RWPE1 (cell line): ENCODE results near the gene PLD6.
"Not testable (repeated sequence)": the region's sequence is repeated elsewhere in the genome, so short reads cannot be mapped to it uniquely, and the experiment has no call there.

Experiments
- CTCF ChIA-PET: fragments of 350-600 bp; sonication (Branson Sonifier 250); formaldehyde crosslinking; extraction: SDS; loops from one replicate; lab custom pipeline; 2021; lab: Yijun Ruan, JAX
- POLR2A ChIA-PET: fragments of 400-600 bp; formaldehyde crosslinking; extraction: SDS; loops from one replicate; lab custom pipeline; 2020; ENCODE audit warnings: antibody characterized with exemption; ENCODE audit not compliant: low non-redundant PET; lab: Yijun Ruan, JAX
- DNase-seq: peaks from one replicate; pipeline ENCODE4 v3.0.0; 2012; ENCODE audit warnings: low spot score
- H3K27ac ChIP-seq: fragments of 450-650 bp; 2 replicates; pipeline ENCODE4 v1.5.1; 2017
- TF ChIP-seq, protein P1 (sequence below): fragments of 450-650 bp; conservative IDR thresholded peaks from 2 replicates; pipeline ENCODE4 v1.5.1; 2017; ENCODE audit warnings: low read depth, mild to moderate bottlenecking

The PLD6 gene

DNA sequence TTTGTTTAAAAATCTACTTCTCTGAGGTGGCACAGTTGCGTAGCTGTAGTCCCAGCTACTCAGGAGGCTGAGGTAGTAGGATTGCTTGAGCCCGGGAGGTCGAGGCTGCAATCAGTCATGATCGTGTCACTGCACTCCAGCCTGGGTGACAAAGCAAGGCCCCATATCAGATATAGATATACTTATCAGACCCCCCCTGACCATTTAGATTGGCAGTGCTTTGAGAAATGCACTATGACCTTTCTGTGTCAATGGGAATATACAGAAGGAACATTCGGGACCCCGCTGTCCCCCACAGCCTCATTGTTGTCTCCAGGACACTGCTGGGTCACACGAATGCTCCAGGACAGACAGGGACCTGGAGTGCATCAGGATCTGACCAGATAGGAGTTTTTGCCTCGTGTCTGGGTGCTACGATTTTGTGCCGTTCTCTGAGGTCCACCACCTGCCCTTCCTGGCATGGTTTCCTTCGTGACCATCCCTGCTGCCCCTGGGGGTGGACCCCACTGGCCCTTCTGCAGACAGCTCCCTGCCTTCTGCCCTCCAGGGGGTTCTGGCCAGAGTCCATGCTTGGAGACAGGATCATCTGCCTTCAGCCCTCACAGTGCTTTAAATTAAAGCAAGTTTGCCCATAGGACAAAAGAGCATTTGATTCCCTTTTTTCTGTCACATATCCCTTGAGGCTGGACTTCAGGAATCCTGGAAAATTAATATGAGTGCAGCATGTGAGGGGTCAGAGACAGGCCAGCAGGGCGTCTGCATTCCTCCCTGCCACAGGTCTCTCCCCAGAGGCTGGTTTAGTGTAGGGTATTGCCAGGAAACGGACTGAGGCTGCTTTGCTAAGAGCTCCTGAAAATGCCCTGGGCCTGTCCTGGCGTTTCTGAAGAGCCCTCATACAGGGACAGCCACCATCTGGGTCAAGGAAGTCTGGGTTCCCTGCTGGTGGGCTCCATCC, 19.3 kb downstream of the PLD6 start:
- peak overlapping the region; percentile 50 for H3K27ac ChIP-seq
- TF ChIP-seq, protein P1, sequence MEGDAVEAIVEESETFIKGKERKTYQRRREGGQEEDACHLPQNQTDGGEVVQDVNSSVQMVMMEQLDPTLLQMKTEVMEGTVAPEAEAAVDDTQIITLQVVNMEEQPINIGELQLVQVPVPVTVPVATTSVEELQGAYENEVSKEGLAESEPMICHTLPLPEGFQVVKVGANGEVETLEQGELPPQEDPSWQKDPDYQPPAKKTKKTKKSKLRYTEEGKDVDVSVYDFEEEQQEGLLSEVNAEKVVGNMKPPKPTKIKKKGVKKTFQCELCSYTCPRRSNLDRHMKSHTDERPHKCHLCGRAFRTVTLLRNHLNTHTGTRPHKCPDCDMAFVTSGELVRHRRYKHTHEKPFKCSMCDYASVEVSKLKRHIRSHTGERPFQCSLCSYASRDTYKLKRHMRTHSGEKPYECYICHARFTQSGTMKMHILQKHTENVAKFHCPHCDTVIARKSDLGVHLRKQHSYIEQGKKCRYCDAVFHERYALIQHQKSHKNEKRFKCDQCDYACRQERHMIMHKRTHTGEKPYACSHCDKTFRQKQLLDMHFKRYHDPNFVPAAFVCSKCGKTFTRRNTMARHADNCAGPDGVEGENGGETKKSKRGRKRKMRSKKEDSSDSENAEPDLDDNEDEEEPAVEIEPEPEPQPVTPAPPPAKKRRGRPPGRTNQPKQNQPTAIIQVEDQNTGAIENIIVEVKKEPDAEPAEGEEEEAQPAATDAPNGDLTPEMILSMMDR: no peak
- ChIA-PET CTCF (interaction anchor here (0.6 kb wide), 1 partner anchor 17 kb away, joined by 4 read pairs; no protein-coding TSS in a partner anchor), POLR2A (no interaction called here)
- DNase-seq: no peak

DNA sequence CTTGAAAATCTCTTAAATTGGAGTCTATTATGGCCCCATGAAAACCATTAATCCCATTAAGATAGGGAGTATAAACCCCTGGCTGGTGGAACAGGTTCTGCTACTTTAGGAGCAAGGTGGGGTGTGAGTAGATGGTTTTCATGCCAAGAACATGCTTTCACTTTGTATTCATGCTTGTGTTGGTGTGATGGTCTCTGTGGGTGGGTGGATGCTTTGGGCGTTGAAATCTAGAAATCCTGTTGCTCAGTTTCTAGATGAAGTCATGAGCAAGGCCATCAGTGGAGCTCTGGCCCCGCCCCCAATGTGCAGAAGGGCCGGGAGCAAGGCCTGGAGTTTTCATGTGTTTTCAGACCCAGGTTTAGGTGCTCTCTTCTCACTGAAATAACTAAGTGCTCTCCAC, 20.1 kb downstream of the PLD6 start:
- peak overlapping the region; percentile 50 for H3K27ac ChIP-seq
- DNase-seq: peak; percentile 68
- ChIA-PET CTCF (no interaction called here), POLR2A (no interaction called here)
- TF ChIP-seq, protein P1: no peak

DNA sequence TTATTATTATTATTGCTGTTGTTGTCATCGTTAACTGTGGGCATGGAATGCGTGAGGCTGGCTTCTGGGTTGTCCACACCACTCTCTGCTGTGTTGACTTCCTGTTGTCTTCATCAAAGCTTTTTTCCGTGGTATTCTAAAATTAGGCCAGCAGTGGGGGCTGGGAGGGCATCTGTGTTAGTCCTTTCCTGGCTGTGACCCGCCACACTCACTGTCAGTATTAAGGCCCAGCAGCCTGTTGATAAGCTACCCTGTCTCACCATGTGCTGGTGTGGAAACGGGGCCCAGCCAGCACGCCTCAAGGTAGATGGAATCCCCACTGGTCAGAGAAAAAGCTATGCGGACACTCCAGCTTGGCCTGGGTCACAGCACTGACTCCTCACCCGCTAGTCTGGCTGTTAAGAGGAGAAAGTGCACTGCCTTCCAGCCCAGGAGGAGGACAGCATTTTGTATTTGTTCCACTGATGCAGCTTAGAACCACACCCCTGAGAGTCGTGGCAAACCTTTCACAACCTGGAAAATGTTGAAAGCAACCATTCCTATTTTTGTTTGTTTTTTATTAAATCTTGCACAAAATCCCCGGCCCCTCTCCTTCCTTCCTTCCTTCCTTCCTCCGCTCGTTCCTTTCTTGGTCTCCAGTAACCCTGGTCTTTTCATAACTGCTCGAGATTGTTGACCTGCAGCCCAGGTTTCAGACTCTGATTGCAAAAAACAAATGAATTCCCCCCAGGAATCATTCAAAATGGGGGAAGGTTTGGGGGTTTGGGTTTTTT, 21.0 kb downstream of the PLD6 start:
- CTCF ChIA-PET, DNase-seq, POLR2A ChIA-PET: not testable (repeated sequence)
- H3K27ac ChIP-seq: 0 out of 2 replicates have a peak overlapping the region, but pooled peaks have one; percentile 32

DNA sequence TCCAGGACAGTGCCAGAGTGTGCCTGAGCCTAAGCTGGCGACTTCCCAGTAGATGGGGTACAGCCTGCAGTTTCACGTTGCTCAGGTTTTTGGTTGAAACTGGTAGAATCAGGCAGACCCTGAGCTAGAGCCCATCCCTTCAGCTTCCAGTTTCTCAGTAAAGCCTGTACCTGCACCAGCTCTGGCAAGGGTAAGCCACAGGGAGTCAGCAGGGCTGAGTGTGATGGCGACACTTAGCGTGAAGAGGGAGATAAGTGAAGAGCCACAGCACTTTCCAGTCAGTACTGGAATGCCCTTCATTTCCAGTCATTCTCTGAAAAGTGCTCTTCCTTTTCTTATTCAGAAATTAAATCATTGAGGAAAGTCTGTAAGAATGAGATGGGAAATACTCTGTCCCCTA, 22.4 kb downstream of the PLD6 start:
- DNase-seq: no peak
- CTCF ChIA-PET: interaction anchor here (0.6 to 0.7 kb wide), 2 partner anchors 17 to 347 kb away, joined by 5 to 6 read pairs; no protein-coding TSS in a partner anchor
- TF ChIP-seq, protein P1: no peak
- H3K27ac ChIP-seq: peak overlapping the region; percentile 32
- POLR2A ChIA-PET: no interaction called here

GRCh38 chr17:17182598-17183136, 23.5 kb downstream of the PLD6 start:
- POLR2A ChIA-PET: no interaction called here
- peak overlapping the region; percentile 32 for H3K27ac ChIP-seq
- no peak for DNase-seq
- TF ChIP-seq, protein P1: no peak
- CTCF ChIA-PET: interaction anchor here (0.6 kb wide), 1 partner anchor 41 kb away, joined by 3 read pairs; no protein-coding TSS in a partner anchor

GRCh38 chr17:17181666-17182597, 24.2 kb downstream of the PLD6 start:
- peak overlapping the region; percentile 32 for H3K27ac ChIP-seq

More at GRCh38 chr17:17181666-17182597, 24.2 kb downstream of the PLD6 start:
- CTCF ChIA-PET: no interaction called here
- POLR2A ChIA-PET: no interaction called here
- no peak for DNase-seq
- TF ChIP-seq, protein P1: no peak
